GM13977 (cell line): ENCODE results near the gene ARHGEF6.

Experiments
- DNase-seq: peaks from one replicate; pipeline ENCODE4 v3.0.0; 2012; ENCODE audit warnings: low spot score
- in situ Hi-C: fragments of 300-500 bp; cut with MboI; formaldehyde crosslinking; loops from one replicate; pipeline ENCODE4 v1.12.0; 2022; ENCODE audit warnings: low sequenced_read_pairs, low pct_unique_long_range_greater_than_20kb, mixed read lengths, inconsistent platforms; ENCODE audit not compliant: unreplicated experiment
- TF ChIP-seq, protein P1 (sequence below): IDR thresholded peaks from 2 replicates; pipeline ENCODE4 v1.5.1; 2012; ENCODE audit warnings: mild to moderate bottlenecking, control low read depth; ENCODE audit not compliant: insufficient read depth; ENCODE audit errors: extremely low read depth, missing control alignments

The ARHGEF6 gene

DNA sequence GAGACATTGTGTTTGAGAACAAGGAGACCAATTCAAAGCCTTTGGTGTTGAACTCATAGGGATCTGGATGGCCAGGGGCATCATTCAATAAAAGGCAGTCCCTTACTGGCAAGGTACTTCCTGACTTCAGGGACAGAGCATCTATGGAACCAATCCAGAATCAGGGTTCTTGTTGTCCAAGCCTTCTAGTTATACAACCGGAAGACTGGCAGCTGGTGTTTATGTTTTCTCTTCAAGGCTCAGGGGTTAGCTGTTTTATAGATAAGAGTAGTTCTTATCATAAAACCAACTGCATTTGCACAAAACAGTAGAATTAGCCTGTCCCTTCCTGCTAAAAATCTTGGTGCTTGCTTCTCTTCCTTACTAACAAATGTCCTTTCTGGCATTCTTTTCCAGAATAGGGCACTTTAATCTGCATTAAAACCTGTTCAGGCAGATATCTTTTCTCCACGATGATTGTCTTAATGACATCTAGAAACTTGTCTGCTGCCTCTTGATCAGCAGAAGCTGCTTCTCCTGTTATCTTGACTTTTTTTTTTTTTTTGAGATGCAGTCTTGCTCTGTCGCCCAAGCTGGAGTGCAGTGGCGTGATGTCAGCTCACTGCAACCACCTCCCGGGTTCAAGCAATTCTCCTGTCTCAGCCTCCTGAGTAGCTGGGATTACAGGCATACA is 38.4 kb upstream of the ARHGEF6 start:
- in situ Hi-C loops = no loop called here
- DNase-seq = no peak

DNA sequence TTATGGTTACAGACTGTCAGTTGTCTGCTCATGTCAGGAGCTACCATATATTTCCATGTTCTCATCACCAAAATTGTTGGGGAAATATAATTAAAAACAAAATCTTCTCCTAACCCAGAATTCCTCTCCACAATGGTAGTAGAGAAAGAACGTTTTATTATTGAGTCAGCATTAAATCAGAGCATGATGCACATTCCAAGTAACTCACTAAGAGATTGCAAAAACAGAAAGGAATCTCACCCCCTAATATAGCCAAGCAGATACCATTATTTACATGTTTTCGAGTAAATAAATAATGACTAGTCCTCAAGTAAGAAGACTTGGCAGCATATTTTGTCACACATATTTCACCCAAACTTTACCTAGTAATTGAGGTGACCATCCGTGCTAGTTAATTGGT is 36.2 kb upstream of the ARHGEF6 start:
- no peak for DNase-seq
- TF ChIP-seq, protein P1, sequence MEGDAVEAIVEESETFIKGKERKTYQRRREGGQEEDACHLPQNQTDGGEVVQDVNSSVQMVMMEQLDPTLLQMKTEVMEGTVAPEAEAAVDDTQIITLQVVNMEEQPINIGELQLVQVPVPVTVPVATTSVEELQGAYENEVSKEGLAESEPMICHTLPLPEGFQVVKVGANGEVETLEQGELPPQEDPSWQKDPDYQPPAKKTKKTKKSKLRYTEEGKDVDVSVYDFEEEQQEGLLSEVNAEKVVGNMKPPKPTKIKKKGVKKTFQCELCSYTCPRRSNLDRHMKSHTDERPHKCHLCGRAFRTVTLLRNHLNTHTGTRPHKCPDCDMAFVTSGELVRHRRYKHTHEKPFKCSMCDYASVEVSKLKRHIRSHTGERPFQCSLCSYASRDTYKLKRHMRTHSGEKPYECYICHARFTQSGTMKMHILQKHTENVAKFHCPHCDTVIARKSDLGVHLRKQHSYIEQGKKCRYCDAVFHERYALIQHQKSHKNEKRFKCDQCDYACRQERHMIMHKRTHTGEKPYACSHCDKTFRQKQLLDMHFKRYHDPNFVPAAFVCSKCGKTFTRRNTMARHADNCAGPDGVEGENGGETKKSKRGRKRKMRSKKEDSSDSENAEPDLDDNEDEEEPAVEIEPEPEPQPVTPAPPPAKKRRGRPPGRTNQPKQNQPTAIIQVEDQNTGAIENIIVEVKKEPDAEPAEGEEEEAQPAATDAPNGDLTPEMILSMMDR = no peak
- in situ Hi-C loops = no loop called here

More for the DNA sequence above, 38.4 kb upstream of the ARHGEF6 start:
- TF ChIP-seq, protein P1 = no peak

DNA sequence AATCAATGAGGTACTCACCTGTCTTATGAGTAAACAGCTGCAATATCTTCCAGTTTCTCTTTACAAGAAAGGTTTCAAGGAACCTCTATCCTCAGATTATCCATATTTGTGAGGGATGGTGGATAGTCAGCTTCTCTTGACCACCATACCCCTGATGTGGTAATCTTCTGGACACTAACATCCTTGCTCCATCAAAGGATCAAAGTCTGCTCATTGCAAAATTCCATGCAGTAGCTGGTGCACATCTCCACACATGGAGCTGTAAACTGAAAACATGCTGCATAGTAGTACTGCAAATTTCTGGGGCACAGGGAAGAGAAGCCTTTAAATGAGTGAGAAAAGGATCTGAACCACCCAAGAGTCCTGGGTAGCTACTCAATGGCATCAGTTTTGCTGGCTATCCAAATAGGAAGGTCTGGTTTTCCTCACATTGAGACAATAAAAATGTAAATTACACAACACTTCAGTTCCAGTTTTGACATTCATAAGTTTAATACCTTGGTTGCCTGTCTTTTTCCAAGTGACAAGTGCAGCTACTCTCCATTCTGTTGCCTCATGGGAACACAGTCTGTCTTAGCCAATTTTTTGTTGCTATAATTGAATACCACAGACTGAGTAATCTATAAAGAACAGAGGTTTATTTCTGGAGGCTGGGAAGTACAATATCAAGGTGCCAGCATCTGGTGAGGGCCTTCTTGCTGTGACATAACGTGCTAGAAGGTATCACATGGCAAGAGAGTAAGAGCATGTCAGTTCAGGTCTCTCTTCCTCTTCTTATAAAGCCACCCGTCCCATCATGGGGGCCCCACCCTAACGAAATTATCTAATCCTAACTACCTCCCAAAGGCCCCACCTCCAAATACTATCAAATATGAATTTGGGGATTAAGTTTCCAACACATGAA is 34.4 kb upstream of the ARHGEF6 start:
- DNase-seq = no peak
- TF ChIP-seq, protein P1 = no peak
- in situ Hi-C loops = no loop called here

DNA sequence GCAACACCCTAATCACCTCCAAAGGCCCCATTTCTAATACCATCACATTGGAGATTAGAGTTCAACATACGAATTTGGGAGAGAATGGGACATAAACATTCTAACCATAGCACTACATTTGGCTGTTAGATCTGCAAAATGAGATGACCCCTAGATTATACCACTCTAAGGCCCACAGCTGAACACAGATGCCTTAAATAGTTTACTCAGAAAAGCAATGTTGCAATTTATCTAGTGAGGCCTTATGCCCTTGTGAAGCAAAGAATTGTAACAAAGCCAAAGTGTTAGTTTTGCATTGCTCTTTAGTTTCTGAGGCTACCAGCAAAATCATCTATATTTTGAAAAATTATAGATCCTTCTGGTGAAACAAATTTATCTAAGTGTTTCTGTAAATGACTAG is 31.6 kb upstream of the ARHGEF6 start:
- TF ChIP-seq, protein P1 = no peak
- in situ Hi-C loops = no loop called here
- DNase-seq = no peak

DNA sequence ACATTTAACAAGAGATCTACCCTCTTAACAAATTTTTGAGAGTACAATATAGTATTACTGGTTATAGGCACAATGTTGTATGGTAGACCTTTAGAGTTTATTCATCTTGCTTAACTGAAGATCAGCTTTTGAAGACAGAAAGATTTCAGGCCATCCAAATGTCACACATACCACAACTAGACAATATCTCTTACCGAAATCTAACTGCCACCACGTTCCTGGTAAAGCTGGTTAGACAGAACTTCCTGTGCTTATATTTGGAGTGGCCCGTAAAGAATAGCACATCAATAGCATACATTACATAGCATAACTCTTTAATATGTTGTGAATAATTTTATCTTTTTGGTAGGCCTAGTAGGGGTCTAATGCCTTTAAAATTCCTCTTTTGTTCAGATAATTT is 29.8 kb upstream of the ARHGEF6 start:
- in situ Hi-C loops = no loop called here
- TF ChIP-seq, protein P1 = no peak
- no peak for DNase-seq

DNA sequence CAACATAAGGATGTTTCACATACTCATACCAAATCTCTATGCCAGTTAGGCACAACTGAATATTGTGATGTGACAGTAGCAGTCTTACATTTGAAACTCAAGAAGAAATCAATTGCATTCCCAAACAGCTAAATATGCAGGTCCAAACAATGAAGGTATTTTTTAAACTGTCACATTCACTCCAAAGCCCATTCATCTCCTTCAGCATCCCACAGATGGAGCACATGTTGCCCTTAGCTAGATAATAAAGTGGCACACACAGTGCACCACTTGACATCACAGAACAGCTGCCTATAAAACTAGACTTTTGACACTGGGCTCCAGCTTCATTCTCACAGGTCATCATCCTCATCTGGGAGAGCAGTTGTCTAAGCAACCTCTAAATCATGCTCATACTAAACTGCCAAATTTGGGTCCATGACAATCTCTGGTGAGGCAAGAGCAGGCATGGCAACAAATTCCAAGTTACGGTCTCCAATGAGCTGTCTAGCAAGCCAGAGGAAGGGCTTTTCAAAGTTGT is 26.2 kb upstream of the ARHGEF6 start:
- in situ Hi-C loops = no loop called here
- TF ChIP-seq, protein P1 = no peak
- DNase-seq = no peak
